Psoas muscle (tissue), 8 donors: Measurements from ENCODE around the gene ANKS4B. TPM values are rescaled to one million over a fixed set of nuclear protein-coding genes. Genes with fewer than 3 reads are reported as not detected.

ENCODE experiments used
- ATAC-seq, 4 donors: fragments of 200-7000 bp; cut with Tn5 transposase; one replicate each; pipeline ENCODE4 v1.9.1; 2020; ENCODE audit warnings: moderate library complexity in 3 of 4, mild to moderate bottlenecking in 2 of 4
- DNase-seq, 2 donors: peaks; one replicate each; pipeline ENCODE4 v3.0.0-alpha.2; 2020
- H3K27ac ChIP-seq: fragments of 200-600 bp; one replicate; pipeline ENCODE4 v1.8.0; 2022
- H3K27me3 ChIP-seq, 3 donors: fragments of 200-600 bp in 1 of 3; one replicate each; pipeline versions ENCODE4 v1.6.1 to v1.8.0; 2013 to 2022; ENCODE audit warnings: low read length in 2 of 3, mild to moderate bottlenecking in 2 of 3, moderate library complexity in 1 of 3; ENCODE audit not compliant: insufficient read depth in 3 of 3
- H3K36me3 ChIP-seq, 2 donors: fragments of 200-600 bp in 1 of 2; one replicate each; pipeline versions ENCODE4 v1.6.1 to v1.8.0; 2013 to 2022; ENCODE audit warnings: low read depth in 1 of 2, mild to moderate bottlenecking in 1 of 2, moderate library complexity in 1 of 2; ENCODE audit not compliant: insufficient read depth in 1 of 2
- H3K4me1 ChIP-seq: fragments of 200-600 bp; one replicate; pipeline ENCODE4 v1.8.0; 2022
- H3K4me3 ChIP-seq: fragments of 200-600 bp; one replicate; pipeline ENCODE4 v1.8.0; 2022; ENCODE audit warnings: mild to moderate bottlenecking
- H3K9me3 ChIP-seq: fragments of 200-600 bp; one replicate; pipeline ENCODE4 v1.8.0; 2022
- WGBS, 3 donors: extraction: QIAGEN DNeasy Blood & Tissue Kit; methylation state at CpG; one replicate each; pipeline versions ENCODE4 v1.1.6 to v1.1.7; 2013; 5-methylcytosine and 5-hydroxymethylcytosine counted together
- intact Hi-C, 2 donors: fragments of 100-400 bp; cut with DNase I; formaldehyde crosslinking; loops; one replicate each; pipeline versions ENCODE4 v1.11.0 to v1.14.2; 2022
- polyA plus RNA-seq, 3 donors: library from polyadenylated mRNA; stranded (reverse); fragments of 200-250 nt; gene quantifications; one replicate each; pipeline ENCODE4 v1.2.3, GENCODE V29; 2013
- total RNA-seq, 4 donors: library from RNA; stranded (reverse); fragmentation: NEBNext Ultra II Directional in 2 of 4; extraction: Animal tissue kit (Norgen Biotek cat#: 25700) in 2 of 4; gene quantifications; one replicate each; pipeline versions ENCODE4 v1.2.1 to v1.2.4, GENCODE V29; 2021 to 2023
- TF ChIP-seq, protein P1 (sequence below): fragments of 200-600 bp; IDR thresholded peaks from one replicate; pipeline ENCODE4 v1.8.0; 2022; ENCODE audit warnings: antibody characterized with exemption
- donor health status: healthy with polysubstance abuse.
- donor health status: DM: no; HTN: no; CAD: no; lungs with moderate emphysema.
- donor health status: Bipolar disorder and iron deficiency.
- donor health status: healthy.
- donor health status: DM: yes; HTN: yes; CAD: no.
- donor health status: DM: no; HTN: no; CAD: no.
- donor health status: DM: no; HTN: no; CAD: no.
- donor health status: DM: yes; HTN: yes; CAD: no.

Gene ANKS4B
- total and polyA plus RNA-seq, 7 donors, result 0.01 TPM; not detected in 6

DNA sequence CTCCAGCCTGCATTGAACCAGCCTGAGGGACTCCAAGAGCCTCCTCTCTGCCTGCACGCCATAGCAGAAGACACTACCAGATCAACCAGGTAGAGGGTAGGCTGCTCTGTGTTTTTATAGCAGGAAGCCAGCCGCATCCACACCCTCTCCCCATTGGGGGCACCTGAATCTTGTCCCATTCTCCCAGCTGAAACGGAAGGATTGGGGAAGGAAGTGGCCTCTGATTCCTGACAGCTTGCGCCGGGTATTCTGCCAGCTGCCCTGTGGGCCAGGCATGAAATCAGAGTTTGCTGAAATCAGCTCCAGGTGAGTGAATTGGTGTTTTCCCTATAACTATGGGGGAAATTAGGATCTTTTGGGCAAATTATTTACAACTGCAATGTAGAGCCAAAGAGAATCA is 22.0 kb upstream of the ANKS4B start, which contains the start of gene ZP2:
ZP2 (minus strand) TSS at position 89 of the 400 bp plus-strand sequence; CDS start at position 62, 27 bp downstream.
- ATAC-seq, result no peak
- TF ChIP-seq, protein P1, sequence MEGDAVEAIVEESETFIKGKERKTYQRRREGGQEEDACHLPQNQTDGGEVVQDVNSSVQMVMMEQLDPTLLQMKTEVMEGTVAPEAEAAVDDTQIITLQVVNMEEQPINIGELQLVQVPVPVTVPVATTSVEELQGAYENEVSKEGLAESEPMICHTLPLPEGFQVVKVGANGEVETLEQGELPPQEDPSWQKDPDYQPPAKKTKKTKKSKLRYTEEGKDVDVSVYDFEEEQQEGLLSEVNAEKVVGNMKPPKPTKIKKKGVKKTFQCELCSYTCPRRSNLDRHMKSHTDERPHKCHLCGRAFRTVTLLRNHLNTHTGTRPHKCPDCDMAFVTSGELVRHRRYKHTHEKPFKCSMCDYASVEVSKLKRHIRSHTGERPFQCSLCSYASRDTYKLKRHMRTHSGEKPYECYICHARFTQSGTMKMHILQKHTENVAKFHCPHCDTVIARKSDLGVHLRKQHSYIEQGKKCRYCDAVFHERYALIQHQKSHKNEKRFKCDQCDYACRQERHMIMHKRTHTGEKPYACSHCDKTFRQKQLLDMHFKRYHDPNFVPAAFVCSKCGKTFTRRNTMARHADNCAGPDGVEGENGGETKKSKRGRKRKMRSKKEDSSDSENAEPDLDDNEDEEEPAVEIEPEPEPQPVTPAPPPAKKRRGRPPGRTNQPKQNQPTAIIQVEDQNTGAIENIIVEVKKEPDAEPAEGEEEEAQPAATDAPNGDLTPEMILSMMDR, result no peak
- no peak for DNase-seq
- Histone ChIP-seq H3K27me3 (peaks cover 0 to 3% (median 0%) of the 10 kb centered on the region in 3 donors), H3K9me3 (no peaks in the 10 kb centered on the region), H3K4me1 (no peaks in the 10 kb centered on the region), H3K4me3 (no peak within 1 kb of the TSS), H3K36me3 (no peaks in the 10 kb centered on the region), H3K27ac (no peak within 1 kb of the TSS)
- 61 to 73% (median 72%) methylated on average over 5 of the region's 5 CpGs for WGBS, 3 donors
- intact Hi-C loops, result no loop called here

DNA sequence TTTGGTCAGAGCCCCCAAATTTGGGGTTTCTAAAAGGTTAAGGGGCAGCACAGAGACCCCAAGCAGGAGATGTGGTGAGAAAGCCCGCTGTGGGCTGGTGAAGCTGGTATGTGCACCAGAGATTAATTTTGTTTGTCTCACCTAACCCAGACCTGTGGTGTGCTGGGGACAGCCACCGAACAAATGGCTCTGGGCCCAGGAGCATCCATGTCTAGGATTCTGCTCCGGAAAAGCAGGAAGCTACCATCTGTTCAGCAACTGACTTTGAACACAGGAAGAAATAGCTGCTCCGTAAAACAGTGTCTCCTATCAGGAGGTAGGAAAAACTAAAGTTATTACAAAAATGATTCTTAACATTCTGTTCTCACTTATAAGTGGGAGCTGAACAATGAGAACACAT is 19.4 kb upstream of the ANKS4B start:
- Histone ChIP-seq H3K4me1 (no peaks in the 10 kb centered on the region), H3K27me3 (peaks cover 0 to 4% (median 3%) of the 10 kb centered on the region in 3 donors), H3K4me3 (no peak overlapping the region), H3K27ac (no peak overlapping the region), H3K36me3 (no peaks in the 10 kb centered on the region), H3K9me3 (no peaks in the 10 kb centered on the region)
- 43 to 65% (median 59%) methylated on average over 4 of the region's 4 CpGs for WGBS, 3 donors
- no peak for ATAC-seq
- no peak for DNase-seq
- intact Hi-C loops, result no loop called here
- TF ChIP-seq, protein P1, result no peak

GRCh38 chr16:21217121-21217520 is 16.4 kb upstream of the ANKS4B start:
- no peaks in the 10 kb centered on the region for H3K9me3 ChIP-seq
- 40 to 82% (median 58%) methylated on average over 2 of the region's 2 CpGs for WGBS, 3 donors

DNA sequence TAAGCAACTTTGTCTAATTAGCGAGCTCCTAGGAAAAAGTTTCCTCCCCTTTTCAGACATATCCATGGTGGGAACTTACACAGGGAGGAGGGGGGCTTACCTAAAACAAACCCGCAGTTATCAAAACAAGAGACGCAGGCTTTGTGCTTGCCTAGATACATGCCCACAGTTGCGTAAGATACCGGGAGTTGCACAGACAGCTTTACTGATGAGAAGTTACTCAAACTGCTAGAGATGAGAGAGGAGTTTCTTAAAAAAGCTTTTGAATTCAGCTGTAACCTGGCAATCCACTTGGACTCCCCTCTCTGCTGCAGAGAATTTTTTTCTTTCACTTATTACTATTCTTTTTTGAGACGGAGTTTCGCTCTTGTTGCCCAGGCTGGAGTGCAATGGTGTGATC is 15.3 kb upstream of the ANKS4B start:
- TF ChIP-seq, protein P1, result no peak
- no peaks in the 10 kb centered on the region for H3K36me3 ChIP-seq
- peaks cover 0 to 4% (median 3%) of the 10 kb centered on the region in 3 donors for H3K27me3 ChIP-seq
- H3K9me3 ChIP-seq, result no peaks in the 10 kb centered on the region
- intact Hi-C loops, result no loop called here
- H3K4me3 ChIP-seq, result no peak overlapping the region
- no peak overlapping the region for H3K27ac ChIP-seq
- WGBS, 3 donors, result 73 to 77% (median 75%) methylated on average over 7 of the region's 7 CpGs
- no peak for ATAC-seq
- no peak for DNase-seq
- H3K4me1 ChIP-seq, result no peaks in the 10 kb centered on the region

More at GRCh38 chr16:21217121-21217520, 16.4 kb upstream of the ANKS4B start:
- no peaks in the 10 kb centered on the region for H3K36me3 ChIP-seq
- H3K27me3 ChIP-seq, result peaks cover 0 to 4% (median 3%) of the 10 kb centered on the region in 3 donors
- no peaks in the 10 kb centered on the region for H3K4me1 ChIP-seq
- intact Hi-C loops, result no loop called here
- no peak overlapping the region for H3K27ac ChIP-seq
- H3K4me3 ChIP-seq, result no peak overlapping the region
- DNase-seq, result no peak
- TF ChIP-seq, protein P1, result no peak
- ATAC-seq, result no peak

DNA sequence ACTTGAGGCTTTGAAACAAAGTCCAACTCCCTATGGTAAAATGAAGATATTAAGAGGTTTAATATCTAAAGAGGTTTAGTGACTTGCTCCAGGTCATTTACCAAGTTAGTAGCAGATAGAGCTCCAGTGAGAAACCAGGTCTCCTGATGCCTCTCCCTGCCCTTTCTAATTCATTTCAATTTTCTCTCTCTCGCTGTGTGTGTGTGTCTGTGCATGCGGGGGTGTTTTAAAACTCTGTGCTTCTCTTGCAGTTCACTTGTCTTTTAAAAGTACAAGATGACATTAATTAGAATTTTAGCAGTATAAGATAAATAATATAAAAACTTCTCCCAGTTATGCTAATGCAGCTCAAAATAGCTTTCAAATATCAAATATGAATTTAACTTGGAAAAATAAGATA is 13.9 kb upstream of the ANKS4B start:
- no peaks in the 10 kb centered on the region for H3K9me3 ChIP-seq
- DNase-seq, result no peak
- no peaks in the 10 kb centered on the region for H3K4me1 ChIP-seq
- peaks cover 0 to 4% (median 0%) of the 10 kb centered on the region in 3 donors for H3K27me3 ChIP-seq
- TF ChIP-seq, protein P1, result no peak
- no peaks in the 10 kb centered on the region for H3K36me3 ChIP-seq
- no peak for ATAC-seq
- 93 to 95% (median 94%) methylated on average over 2 of the region's 2 CpGs for WGBS, 3 donors
- intact Hi-C loops, result no loop called here
- H3K4me3 ChIP-seq, result no peak overlapping the region
- no peak overlapping the region for H3K27ac ChIP-seq
